PFSK-1 (cell line): ENCODE results near the gene OR6N1.

Experiments used
- POLR2AphosphoS5 ChIP-seq: IDR thresholded peaks from 2 replicates; pipeline ENCODE4 v1.6.1; 2012; ENCODE audit warnings: low read depth, mild to moderate bottlenecking, control low read depth, low read length, moderate library complexity
- SIN3A ChIP-seq: IDR thresholded peaks from 2 replicates; pipeline ENCODE4 v1.6.1; 2012; ENCODE audit warnings: mild to moderate bottlenecking, low read length, moderate library complexity, borderline replicate concordance; ENCODE audit not compliant: insufficient read depth
- TAF1 ChIP-seq: IDR thresholded peaks from 2 replicates; pipeline ENCODE4 v1.6.1; 2012; ENCODE audit warnings: low read length, control low read depth, borderline replicate concordance; ENCODE audit not compliant: insufficient read depth
- TF ChIP-seq, protein P1 (sequence below), 2 experiments: IDR thresholded peaks; 2 replicates each; pipeline versions ENCODE4 v1.6.1 to v1.8.0; 2011 to 2012; ENCODE audit warnings: low read depth in 2 of 2, low read length in 2 of 2, control low read depth in 1 of 2, inconsistent platforms in 1 of 2, mild to moderate bottlenecking in 1 of 2, moderate library complexity in 1 of 2; ENCODE audit not compliant: insufficient read depth in 1 of 2

DNA sequence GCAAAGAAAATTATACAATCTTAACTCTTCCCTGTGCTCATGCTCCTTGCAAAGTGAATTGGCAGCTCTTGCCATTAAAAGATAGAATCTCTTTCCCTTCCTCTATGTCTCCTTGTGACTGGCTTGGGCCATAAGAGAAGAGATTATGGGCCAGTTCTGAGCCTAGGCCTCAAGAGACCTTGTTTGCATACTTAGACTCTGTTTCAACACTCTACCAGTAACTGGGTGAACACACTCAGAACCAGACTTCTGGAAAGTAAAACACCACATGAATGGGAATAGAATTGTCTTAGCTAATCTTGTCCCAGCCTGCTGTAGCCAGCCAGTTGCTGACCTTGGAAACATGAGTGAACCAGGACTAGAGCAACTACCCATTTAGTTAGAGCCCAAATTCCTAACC, 36.1 kb downstream of the OR6N1 start:
- no peak for TF ChIP-seq TAF1
- TF ChIP-seq, protein P1, sequence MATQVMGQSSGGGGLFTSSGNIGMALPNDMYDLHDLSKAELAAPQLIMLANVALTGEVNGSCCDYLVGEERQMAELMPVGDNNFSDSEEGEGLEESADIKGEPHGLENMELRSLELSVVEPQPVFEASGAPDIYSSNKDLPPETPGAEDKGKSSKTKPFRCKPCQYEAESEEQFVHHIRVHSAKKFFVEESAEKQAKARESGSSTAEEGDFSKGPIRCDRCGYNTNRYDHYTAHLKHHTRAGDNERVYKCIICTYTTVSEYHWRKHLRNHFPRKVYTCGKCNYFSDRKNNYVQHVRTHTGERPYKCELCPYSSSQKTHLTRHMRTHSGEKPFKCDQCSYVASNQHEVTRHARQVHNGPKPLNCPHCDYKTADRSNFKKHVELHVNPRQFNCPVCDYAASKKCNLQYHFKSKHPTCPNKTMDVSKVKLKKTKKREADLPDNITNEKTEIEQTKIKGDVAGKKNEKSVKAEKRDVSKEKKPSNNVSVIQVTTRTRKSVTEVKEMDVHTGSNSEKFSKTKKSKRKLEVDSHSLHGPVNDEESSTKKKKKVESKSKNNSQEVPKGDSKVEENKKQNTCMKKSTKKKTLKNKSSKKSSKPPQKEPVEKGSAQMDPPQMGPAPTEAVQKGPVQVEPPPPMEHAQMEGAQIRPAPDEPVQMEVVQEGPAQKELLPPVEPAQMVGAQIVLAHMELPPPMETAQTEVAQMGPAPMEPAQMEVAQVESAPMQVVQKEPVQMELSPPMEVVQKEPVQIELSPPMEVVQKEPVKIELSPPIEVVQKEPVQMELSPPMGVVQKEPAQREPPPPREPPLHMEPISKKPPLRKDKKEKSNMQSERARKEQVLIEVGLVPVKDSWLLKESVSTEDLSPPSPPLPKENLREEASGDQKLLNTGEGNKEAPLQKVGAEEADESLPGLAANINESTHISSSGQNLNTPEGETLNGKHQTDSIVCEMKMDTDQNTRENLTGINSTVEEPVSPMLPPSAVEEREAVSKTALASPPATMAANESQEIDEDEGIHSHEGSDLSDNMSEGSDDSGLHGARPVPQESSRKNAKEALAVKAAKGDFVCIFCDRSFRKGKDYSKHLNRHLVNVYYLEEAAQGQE (IDR thresholded peaks at IDR 0.05; ENCODE audit: insufficient read depth in 1 of 2, low read depth in 2 of 2, low read length in 2 of 2): no peak
- TF ChIP-seq SIN3A: no peak
- TF ChIP-seq POLR2AphosphoS5: no peak
